ENCODE results near the gene MYF6.

DNA sequence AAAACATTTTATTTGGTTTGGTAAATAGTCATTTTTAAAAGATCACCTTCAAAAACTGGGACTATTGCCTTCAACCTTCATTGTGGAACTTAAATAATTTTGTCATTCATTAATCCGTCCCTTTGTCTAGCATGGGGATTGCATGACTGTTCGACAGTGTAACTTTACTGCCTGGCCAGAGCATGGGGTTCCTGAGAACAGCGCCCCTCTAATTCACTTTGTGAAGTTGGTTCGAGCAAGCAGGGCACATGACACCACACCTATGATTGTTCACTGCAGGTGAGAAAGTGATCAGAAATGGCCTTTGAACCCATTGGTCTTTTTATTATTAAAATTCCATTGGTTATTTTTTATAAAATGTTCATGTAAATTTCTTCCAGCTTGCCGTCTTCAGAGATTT, 37.2 kb upstream of the MYF6 start:
- TF ChIP-seq, protein P1, sequence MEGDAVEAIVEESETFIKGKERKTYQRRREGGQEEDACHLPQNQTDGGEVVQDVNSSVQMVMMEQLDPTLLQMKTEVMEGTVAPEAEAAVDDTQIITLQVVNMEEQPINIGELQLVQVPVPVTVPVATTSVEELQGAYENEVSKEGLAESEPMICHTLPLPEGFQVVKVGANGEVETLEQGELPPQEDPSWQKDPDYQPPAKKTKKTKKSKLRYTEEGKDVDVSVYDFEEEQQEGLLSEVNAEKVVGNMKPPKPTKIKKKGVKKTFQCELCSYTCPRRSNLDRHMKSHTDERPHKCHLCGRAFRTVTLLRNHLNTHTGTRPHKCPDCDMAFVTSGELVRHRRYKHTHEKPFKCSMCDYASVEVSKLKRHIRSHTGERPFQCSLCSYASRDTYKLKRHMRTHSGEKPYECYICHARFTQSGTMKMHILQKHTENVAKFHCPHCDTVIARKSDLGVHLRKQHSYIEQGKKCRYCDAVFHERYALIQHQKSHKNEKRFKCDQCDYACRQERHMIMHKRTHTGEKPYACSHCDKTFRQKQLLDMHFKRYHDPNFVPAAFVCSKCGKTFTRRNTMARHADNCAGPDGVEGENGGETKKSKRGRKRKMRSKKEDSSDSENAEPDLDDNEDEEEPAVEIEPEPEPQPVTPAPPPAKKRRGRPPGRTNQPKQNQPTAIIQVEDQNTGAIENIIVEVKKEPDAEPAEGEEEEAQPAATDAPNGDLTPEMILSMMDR (conservative IDR thresholded peaks at IDR 0.05; ENCODE audit: low read depth, low read length), result no peak
- no peak for TF ChIP-seq EZH2 (IDR thresholded peaks at IDR 0.05; ENCODE audit: borderline replicate concordance, low read depth, low read length, poor library complexity, severe bottlenecking)

Measured in A673 (cell line).